Tibial nerve (tissue), 4 donors: ENCODE data around the gene HTRA1.

Source experiments
- CTCF ChIP-seq, 5 experiments: fragments of 200-600 bp in 3 of 5; fragments of 450-650 bp in 2 of 5; sonication (generic) in 3 of 5; IDR thresholded peaks; one replicate each; pipeline ENCODE4 v1.5.1; 2016 to 2019; ENCODE audit warnings: antibody characterized with exemption in 5 of 5, mild to moderate bottlenecking in 3 of 5, moderate library complexity in 2 of 5
- EP300 ChIP-seq, 2 donors: sonication (generic); formaldehyde crosslinking; IDR thresholded peaks; one replicate each; pipeline ENCODE4 v1.6.1; 2017; ENCODE audit warnings: antibody characterized with exemption in 2 of 2, mild to moderate bottlenecking in 1 of 2
- POLR2A ChIP-seq, 2 donors: fragments of 450-650 bp; IDR thresholded peaks; one replicate each; pipeline ENCODE4 v1.6.1; 2017; ENCODE audit warnings: antibody characterized with exemption in 2 of 2, mild to moderate bottlenecking in 2 of 2, moderate library complexity in 2 of 2

- TF ChIP-seq CTCF (IDR thresholded peaks at IDR 0.05) (no peak), POLR2A (IDR thresholded peaks at IDR 0.05) (no peak), EP300 (IDR thresholded peaks at IDR 0.05) (no peak)
These were observed 28.9 kb downstream of the HTRA1 start for GRCh38 chr10:122490268-122490667.
